GM19043 (cell line): ENCODE results near the gene GPR141.

Experiments used
- ATAC-seq: cut with Tn5 transposase; IDR thresholded peaks from one replicate; pipeline ENCODE4 v1.9.1; 2021; ENCODE audit warnings: low read depth; ENCODE audit not compliant: unreplicated experiment

The GPR141 gene, protein sequence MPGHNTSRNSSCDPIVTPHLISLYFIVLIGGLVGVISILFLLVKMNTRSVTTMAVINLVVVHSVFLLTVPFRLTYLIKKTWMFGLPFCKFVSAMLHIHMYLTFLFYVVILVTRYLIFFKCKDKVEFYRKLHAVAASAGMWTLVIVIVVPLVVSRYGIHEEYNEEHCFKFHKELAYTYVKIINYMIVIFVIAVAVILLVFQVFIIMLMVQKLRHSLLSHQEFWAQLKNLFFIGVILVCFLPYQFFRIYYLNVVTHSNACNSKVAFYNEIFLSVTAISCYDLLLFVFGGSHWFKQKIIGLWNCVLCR

DNA sequence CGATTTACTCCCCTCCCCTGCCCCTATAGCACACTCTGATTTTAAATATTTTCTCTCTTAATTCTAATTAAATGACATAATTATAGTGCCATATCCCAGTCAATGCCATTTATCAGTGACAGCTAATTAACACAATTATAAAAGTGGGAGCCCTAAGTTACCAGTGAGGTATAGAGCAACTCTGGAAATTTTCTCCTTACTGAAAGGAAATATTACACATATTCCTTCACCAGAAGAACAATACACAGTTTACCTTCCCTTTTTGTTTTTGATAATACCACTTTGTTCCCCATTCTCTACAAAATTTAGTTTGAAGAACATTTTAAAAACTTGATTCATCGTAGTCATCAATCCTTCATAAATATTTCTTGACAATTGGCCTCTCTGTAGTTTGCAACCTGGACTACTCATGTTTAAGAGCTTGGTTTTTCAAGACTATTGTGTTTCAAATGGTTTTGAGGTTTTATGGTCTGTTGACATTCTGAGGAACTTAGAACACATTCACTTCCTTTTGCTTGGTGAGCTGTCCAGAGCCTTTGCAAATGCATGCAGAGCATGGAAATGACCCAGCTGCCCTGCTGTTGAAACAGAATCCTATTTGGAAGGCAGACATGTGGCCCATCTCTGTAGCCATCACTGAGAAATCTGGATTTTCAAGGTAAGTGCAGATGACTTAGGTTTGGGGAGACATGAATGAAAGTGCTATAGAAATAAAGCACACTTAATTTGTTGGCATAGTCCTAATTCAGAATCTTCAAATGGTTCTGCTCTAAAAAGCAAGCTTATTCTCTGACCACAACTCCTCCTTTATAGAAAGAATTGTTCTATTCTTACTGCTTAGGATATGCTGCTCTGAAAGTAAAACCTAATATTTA, at the start of gene GPR141:
Gene GPR141 (plus strand): TSS at position 521 of the 875 bp plus-strand sequence. CDS start 56,628 bp downstream, outside the sequence.
- ATAC-seq, result peak; percentile 93

DNA sequence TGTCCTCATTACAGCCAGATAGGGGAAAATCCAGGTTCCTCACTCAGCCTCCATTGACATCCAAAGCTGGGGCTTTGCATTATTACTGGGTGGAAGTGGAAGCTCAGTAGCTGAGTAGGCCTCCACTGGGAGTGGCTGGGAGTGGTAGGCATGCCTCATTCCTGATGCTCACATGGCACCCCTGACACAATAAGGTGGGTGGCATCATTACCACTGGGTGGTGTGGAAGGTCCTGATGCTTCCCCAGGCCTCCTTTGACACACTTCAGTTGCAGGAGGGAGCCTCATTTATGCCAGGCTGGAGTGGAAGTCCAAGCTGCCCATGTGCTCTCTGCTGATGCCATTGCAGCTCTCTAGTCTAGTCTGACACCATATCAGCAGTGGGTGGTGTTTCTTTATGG, 48.2 kb upstream of the GPR141 start:
- no peak for ATAC-seq

DNA sequence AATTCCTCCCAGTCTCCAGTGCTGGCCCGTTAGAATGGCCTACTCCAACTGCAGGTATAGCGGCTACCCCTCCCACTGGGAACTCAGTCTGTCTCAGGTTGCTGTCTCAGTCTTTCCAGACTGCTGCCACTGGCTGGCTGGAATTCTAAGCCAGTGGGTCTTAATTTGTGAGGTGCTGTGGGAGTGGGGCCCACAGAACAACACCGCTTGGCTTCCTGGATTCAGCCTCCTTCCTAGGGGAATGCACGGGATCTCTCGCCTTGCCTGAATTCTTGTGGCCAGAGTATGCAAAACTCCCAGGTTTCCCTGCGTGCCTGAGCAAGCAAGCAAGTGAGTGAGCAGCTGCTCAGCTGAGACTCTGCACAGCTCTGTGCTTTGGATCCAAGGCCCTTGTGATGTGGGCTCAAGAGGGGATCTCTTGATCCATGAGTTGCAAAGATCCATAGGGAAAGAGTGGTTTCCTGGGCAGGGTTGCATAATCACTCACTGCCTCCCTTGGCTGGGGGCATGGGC, 41.5 kb upstream of the GPR141 start:
- no peak for ATAC-seq

DNA sequence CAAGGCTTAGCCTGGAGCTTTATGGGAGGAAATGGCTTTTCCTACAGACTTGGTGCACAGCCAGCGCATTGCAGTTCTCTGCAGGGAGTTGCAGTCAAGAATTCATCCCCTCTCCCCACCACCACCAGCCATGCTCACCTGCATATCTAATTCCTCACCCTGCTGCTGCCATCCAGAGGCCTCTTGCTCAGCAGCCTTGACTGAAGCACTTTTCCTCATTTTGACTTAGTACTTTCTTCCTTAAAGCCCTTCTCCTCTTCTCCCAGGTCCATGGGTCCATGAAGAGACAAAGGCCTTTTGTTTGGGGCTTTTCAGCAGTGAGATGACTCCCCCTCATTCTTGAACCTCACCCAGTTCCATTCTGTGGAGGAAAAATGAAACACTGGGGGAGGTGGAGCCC, 39.7 kb upstream of the GPR141 start:
- ATAC-seq, result no peak

DNA sequence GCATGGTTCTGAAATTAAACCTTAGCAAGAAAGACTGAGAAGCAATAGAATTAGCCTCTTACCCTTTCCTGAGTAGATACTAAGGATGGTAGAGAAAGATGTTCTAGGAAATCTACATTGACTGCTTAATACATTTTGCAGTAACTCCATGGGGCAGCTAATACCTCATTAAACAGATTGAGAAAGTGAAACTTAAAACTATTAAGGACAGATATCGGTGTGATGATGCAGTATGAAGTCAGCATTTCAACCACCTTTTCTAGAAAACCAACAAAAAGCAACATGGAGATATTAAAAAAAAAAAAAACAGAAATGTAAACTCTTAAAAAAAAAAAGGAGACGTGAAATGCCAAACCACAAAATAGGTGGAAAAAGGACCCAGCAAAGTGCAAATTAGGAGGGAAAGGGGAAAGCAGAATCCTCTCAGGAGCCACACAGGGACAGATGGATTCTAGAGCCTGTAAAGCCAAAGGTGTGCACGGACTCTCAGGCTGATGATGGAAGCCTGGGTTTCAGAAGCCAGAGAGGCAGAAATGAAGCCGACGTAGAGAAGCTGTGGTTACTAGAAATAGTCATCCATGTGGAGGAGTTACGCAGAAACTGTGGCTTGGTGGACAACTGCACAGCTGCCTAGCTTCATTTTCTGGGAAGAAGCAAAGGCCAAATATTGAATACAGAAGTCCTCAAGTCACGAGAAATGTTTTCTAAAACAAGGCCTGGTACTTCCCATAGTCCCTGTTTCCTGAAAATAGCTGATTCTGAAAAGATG, 38.1 kb upstream of the GPR141 start:
- no peak for ATAC-seq

DNA sequence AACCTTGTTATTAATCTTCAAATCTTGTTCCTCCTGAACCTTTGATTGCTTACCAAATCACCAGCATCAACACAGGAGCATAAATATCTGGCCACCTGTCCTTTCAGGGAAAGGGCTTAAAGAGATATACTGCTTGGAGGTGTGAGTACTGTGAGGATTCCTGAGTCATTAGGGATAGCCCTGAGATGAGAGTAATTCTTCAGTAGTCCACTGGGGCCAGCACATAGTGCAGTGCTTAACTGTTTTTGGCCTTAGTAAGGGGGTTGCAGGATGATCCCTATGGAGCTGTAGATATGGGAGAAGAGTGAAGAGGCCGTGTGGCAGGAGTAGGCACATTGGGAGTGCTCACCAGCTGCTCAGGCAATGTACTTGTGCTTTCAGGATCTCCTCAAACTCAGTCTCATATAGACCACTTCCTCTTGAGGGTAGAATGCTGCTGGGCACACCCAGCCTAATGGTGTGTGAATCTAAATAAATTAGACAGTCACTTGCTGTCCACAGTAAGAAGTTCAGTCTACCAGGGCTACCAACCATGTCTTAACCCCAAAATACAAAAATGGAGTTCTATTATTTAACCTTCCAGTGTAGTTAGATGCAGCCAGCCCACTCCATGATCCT, 26.5 kb upstream of the GPR141 start:
- peak; percentile 94 for ATAC-seq

DNA sequence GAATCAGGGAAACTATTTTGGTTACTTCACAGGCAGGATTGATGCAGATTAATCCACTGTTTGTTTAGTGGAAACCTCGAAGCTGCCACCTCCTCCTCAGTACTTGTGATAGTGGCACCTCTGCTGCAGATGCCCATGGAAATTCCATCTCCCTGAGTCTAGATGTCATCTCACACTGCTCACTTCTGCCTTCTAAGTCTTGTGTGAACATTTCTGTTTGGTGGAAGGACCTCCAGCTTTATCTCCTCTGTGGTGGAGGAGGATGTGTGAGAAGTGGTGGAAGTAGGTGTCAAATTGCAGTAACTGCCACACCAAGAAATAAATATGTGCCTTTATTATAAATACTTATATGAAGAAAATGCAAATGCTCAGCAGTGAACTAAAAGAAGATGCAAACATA, 25.8 kb upstream of the GPR141 start:
- ATAC-seq, result no peak

DNA sequence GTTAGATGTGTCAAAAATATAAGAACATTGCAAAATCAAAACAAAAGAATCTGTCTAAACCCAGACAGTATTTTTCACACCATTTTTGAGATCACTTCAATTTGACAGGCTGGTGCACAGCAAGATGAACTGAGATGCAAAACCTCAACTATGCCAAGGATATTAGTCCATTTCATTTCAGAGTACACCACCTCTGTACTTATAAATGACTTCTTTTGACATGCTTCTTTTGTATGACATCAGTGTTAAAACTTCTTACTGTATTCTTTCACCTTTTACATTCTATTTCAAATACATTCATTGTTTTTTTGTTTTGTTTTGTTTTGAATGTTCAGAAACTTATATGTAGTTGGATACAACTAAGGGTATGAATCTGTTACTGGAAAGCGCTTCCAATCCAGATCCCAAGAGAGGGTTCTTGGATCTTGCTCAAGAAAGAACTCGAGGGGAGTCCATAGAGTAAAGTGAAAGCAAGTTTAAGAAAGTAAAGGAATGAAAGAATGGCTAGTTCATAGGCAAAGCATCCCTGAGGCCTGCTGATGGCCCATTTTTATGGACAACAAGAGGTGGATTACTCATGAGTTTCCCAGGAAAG, 23.5 kb upstream of the GPR141 start:
- no peak for ATAC-seq

DNA sequence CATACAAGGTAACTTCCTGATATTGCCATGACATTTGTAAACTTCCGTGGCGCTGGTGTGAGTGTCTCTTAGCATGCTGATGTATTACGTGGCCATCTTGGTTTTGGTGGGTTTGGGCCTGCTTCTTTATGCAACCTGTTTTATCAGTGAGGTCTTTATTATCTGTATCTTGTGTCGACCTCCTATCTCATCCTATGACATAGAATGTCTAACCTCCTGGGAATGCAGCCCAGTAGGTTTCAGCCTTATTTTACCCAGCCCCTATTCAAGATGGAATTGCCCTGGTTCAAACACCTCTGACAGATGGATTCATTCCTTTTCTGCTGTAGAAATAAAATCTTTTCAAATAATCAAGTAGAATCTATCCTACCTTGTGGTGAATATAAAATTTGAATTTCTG, 23.0 kb upstream of the GPR141 start:
- ATAC-seq, result no peak

DNA sequence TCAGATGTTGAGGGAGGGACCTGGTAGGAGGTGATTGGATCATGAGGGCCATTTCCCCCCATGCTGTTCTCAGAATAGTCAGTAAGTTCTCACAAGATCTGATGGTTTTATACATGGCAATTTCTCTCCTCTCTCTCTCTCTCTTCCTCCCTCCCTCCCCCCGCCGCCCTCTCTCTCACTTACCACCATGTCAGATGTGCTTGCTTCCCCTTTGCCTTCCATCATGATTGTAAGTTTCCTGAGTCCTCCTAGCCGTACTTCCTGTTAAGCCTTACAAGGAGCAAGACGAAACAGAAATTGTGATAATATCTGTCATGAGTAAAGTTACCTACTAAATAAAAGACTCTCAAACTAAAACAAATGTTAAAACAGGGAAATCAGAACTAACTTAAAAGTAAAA, 19.9 kb upstream of the GPR141 start:
- ATAC-seq, result no peak

DNA sequence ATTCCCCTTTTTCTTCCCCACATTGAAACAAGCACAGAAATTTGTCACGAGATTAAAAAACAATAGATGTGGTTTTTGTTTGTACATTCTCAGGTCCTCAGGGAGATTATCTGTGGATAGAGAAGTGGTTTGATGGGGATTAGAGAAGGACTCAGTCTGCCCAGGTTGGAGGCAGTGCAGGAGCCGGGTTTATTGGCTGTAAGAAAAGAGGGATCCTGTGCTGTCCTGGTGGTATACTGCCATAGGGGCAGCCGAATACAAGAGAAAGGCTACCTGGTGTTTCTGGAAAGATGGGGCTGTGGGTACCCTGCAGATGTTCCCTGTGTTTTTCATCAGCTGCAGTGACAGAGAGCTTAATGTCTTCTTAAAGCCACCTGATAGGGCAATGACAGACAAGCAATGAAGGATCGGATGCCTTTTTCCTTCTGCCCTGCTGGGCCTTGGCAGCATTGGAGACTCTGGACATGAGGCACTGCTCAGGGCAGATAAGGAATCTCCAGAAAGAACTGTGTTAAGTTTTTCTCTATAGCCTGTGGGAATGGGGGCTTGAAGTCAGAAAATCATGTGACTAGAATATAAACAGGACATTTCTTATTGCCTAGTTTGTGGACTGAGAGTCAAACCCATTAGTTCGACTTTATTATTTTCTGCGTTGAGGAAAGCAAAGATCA, 18.1 kb upstream of the GPR141 start:
- no peak for ATAC-seq

DNA sequence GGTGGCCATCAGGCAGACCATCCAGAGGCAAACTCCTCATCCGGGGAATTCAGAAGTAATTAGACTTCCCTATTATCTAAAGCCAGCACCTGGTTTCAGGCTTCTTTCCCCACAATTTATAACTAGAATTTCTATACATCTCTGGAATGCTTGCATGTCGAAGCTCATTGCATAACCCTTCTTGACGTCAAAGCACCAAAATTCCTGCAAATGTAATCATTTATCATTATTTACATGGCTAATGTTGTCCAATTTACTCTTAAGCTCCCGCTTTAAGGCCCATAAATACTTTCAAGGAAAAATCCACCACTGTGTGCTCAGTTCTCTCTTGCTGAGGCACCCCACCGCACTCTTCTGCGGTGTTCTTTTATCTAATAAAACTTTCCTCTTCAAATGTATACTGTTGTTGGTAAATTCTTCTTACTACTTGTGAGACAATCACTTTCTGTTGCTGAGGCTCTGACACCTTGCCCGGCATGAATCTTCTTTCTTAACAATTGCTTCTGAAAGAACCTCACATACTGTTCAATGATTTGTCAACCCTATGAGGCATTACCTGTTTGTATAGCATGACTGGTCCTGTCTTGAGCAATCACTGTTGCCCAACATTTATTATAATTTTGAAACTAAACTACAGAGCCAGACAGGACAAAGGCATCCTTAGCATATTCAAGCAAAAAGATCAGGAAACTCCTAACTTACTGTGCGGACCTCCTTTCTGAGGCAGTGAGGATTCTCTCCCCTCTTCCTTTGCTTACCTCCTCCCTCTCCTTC, 17.4 kb upstream of the GPR141 start:
- ATAC-seq, result no peak

DNA sequence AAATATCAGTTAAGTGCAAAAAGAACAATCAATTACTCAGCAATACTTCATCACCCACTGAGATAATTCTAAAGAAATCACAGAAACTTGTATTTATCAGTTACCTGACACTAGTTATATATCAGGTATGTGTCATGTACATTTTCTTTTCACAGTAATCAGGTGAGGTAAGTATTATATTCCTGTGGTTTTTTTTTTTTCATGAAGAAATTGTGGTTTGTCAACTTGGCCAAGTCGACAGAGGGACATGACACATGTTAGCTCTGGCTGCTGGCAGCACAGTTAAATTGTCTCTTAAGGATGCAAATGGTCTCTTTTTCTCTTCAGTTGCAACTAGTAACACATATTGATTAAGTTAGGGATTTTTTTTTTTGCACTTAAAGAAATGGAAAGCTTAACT, 13.7 kb upstream of the GPR141 start:
- no peak for ATAC-seq

DNA sequence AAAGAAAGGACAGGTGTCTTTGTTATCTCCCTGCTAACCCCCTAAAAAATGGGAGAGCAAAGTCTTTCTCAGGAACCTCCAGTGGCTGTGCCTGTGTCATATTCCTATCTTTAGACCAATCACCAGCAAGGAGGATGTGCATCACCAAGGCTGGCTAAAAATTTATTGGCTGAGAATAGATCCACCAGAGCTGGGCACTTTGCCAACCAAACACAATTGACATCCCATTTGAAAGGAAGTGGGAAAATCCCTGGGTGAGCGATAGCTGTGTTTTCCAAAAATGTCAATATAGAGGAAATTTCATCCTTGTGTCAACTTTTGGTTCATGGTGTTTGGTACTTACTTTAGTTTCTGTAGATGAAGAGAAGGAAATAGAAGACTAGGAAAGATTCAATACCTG, 13.1 kb upstream of the GPR141 start:
- no peak for ATAC-seq

DNA sequence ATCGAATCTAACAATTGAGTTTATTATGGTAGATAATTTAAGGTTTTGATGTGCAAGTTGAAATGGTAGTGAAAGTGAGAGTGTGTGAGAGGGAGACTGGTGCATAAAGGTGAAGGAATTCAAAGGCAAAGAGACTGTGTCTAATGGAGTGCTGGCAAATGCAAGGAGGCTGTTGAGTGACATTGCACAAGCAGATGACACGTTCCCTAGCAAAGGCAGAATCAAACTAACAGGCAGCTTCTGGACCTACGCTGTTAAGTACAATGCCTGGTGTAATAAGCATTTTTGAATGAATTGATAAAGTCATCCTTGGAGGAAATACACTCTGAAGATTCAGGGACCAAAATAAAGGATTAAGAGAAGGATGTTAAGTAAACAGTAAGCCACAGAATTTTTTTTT, 11.7 kb upstream of the GPR141 start:
- ATAC-seq, result no peak

DNA sequence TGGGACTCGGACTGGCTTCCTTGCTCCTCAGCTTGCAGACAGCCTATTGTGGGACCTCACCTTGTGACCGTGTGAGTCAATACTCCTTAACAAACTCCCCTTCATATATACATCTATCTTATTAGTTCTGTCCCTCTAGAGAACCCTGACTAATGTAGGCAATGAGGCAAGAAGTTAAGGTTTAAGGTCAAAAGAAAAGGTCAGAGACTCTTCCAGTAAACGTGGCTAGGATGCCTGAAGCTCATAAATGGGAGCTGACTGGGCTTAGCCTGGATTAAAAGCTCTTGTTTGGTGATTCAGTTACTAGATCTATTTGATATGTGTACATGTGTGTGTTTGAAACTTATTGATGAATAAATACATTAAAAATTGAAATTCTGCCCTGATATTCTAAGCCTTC, 10.6 kb upstream of the GPR141 start:
- ATAC-seq, result no peak

DNA sequence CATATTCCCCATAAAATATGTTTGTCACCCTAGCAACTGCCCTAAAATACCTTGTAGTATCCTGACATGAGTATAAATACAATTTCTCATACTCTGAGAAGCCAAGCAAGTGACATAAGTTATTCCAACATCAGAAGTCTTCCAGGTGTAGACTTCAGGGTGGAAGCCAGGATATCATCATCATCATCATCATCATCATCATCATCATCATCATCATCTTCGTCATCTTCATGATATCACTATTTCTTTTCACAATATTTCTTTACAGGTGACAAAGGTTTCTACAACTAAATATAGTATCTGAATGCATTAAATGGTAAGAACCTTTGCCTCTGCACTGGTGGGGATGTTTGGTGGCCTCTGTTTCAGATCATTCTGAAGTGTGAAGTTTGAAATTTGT, 10.0 kb upstream of the GPR141 start:
- no peak for ATAC-seq

DNA sequence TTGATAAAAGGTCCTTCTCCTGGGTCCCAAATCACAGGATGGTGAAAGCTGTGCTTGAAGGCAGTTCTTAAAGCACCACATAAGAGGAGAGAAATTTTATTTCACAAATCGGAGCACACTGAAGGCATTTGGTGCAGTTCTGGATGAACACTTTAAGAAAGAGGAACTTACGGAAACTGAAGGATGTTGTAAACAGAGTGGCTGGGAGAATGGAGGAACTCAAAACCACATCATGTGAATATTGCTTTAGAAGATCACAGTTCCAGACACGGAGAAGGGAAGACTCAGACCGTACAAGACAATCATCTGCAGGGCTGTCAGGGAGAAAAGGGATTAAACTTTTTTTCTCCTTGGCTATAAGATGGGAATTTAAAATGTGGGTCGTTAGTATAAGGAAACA, 9.0 kb upstream of the GPR141 start:
- ATAC-seq, result no peak

DNA sequence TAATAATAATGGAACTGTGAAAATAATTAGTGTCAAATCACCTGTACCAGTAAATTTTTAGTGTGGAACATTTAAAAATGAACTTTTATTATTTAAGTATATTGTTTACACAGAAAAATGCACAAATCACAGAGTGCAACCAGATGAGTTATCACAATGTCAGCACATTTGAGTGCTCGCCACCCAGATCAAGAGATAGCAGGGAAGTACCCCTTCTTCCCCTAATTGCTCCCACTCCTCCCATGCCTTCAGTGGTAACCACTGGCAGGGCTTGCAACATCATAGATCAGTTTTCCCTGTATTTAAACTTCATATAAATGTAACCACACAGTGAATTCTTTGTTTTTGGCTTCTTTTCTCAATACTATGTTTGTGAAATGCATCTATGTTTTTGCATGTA, 7.8 kb upstream of the GPR141 start:
- no peak for ATAC-seq
